Fibroblast of skin of left quadriceps (primary cell): ENCODE measurements around the gene HECTD4.
"Not testable (repeated sequence)": the region's sequence is repeated elsewhere in the genome, so short reads cannot be mapped to it uniquely, and the experiment has no call there.

Experiments
- DNase-seq, 2 experiments: peaks; one replicate each; pipeline ENCODE4 v3.0.0-alpha.2; 2013; ENCODE audit warnings: low read depth in 2 of 2

HECTD4 gene

DNA sequence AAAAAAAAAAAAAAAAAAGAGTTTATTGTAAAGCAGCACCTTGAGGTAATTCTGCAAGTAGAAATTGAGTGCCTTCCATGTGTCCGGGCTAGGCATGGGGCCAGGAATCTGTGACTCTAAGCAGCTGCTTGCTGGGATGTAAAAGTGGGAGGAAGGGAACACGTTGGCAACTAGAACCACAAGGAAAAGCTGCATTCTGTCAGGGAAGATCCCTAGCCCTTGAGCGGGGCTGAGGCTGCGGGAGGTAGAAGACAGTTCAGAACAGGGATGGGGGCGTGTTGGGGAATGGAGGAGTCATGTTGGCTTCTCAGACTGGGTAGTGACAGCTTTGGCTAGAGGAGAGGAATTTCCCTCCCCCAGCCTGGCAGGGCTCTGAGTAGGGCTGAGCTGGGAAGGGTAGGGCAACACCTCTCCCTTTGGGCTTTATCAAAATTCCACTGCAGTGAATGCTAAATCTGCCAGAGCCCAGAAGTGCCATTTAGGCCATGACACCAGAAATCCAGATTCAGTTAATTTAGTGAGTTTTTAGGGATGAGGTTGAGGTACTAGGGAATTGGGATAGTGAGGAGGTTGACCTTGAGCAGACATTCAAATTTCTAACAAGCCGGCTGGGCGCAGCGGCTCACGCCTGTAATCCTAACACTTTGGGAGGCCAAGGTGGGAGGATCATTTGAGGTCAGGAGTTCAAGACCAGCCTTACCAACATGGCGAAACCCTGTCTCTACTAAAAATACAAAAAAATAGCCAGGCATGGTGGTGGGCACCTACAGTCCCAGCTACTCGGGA is 260.3 kb downstream of the HECTD4 start:
- peak; percentile 47 to 49 for DNase-seq

DNA sequence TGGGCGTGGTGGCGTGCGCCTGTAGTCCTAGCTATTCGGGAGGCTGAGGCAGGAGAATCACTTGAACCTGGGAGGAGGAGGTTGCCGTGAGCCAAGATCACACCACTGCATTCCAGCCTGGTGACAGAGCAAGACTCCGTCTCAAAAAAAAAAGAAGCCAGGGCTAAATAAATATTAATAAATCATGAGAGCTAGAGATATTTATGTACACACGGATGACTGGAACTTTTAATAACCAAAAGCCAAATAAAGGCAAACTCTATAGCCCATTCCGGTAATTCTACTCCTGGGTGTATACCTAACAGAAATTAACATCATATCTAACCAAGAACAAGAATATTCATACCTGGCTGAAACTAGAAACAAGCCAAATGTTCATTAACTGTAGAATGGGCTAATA is 264.5 kb downstream of the HECTD4 start:
- DNase-seq = no peak

DNA sequence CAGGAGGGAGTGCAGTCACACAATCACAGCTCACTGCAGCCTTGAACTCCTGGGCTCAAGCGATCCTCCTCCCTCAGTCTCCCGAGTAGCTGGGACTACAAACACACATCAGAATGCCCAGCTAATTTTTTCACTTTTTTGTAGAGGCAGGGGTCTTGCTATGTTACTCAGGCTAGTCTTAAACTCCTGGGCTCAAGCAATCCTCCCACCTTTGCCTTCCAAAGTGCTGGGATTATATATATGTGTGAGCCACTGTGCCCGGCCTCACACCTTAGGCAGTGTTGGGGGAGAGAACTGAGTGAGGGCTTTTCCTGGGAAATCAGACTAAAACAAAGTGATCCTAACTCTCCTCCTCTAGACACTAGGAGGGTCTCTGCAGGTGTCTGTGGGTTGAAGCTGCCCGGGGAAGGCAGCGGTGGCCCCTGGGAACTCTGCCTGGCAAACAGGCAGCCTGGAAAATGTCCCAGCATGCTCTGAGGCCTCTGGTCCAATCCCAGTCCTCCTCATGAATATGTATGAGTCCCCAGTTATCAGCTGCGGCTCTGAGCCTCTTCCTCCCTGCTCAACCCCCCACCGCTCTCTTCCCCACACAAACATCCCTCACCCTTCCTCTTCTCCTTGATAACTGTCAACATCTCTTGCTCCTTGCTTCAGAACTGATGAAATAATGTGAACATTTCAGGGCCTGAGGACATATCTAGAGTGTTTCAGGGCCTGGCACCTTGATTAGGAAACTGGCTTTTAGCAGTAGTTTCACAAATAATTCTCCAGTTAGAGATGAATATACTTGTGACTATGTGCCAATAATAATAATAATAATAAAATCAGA is 265.8 kb downstream of the HECTD4 start:
- DNase-seq = no peak

DNA sequence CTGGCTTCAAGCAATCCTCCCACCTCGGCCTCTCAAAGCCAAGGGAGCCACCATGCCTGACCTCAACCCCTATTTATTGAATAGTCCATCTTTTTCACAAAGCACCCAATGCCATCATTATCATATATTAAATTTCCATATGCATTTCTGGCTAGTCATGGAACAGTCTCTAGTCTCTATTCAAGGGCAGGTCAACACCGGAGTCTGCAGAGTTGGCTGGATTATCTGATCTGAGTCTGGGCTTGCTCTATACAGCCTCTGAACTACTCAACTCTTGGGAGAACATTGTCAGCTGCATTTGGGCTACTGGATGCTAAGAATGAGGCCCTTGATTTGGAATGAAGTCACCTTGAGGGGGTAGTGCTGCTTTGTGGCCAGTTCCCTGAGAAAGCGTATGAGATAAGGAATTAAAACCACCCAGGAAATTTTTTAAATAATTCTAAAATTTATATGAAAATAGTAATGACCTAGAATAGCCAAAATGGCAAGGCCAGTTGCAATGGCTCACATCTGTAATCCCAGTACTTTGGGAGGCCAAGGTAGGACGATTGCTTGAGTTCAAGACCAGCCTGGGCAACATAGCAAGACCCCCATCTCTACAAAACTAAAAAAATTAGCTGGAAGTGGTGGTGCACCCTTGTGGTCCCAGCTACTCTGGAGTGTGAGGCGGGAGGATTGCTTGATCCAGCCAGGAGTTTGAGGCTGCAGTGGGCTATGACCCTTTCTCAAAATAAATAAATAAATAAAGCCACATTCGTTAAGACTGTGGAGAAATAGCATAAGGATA is 266.8 kb downstream of the HECTD4 start:
- no peak for DNase-seq

DNA sequence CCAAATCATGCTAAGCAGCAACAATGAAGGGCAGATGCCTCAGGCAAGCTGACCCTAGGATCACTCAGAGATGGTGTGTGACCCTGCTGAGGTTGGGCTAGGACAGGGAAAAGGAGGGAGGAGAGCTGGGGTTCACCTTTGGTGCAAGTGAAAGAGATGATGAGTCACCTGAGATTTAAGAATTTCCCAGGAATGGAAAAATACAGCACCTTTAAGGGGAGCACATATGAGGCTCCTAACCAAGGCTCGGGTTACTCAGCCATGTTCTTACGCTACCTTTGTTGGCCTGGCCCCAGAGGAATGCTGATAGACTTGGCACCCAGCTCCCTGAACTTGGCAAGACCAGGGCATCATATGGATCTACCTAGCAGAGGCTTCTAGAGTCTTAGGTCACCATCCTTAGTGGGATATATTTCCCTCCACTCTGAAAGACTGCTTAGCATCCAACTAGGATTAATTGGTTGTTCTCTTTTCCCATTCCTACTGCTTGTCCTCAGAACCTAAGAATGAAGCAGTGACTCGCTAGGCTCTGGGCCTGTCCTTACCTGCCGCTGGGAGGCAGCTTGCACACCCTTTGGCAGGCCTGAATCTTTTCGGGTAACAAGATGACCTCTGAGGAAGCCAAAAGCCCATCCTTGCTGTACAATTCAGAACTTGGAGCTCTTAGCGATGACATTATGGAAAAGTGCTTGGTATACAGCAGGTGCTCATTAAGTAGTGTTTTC is 269.7 kb downstream of the HECTD4 start:
- DNase-seq = no peak

DNA sequence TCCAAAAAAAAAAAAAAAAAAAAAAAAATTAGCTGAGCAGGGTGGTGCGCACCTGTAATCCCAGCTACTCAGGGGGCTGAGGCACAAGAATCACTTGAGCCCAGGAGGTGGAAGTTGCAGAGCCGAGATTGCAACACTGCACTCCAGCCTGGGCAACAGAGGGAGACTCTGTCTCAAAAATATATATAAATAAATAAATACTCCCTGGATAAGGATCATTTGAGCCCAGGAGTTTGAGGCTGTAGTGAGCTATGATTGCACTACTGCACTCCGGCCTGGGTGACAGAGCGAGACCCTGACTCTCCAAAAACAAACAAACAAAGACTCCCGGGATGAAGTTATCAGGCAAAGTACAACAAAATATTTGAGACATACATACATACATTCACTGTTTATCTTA is 270.3 kb downstream of the HECTD4 start:
- no peak for DNase-seq

DNA sequence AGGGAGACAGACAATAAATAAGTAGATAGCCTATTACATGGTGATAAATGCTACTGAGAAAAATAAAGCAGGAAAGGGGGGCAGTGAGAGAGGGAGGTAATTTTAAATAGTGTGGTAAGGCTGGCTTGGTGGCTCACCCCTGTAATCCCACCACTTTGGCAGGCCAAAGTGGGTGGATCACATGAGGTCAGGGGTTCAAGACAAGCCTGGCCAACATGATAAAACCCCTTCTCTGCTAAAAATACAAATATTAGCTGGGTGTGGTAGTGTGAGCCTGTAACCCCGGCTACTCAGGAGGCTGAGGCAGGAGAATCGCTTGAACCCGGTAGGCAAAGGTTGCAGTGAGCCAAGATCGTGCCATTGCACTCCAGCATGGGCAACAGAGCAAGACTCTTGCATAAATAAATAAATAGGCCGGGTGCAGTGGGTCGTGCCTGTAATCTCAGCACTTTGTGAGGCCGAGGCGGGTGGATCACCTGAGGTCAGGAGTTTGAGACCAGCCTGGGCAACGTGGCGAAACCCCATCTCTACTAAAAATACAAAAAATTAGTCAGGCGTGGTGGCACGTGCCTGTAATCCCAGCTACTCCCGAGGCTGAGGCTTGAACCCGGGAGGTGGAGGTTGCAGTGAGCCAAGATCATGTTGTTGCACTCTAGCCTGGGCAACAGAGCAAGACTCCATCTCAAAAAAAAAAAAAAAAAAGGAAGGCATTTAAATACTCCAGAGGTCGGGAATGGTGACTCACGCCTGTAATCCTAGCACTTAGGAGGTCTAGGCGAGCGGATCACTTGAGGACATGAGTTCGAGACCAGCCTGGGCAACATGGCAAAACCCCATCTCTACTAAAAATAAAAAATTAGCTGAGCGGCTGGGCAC is 271.2 kb downstream of the HECTD4 start:
- DNase-seq = not testable (repeated sequence)
